HCT116 (cell line): Measurements from ENCODE around the gene APOBEC3B. TPM values are rescaled to one million over a fixed set of nuclear protein-coding genes. Genes with fewer than 3 reads are reported as not detected.
A peak's percentile ranks its signal among the peaks of the same experiment; 100 is the strongest.

Experiments used
- ATAC-seq: fragments of 200-7000 bp; cut with Tn5 transposase; 2 replicates; pipeline ENCODE4 v1.9.1; 2020; ENCODE audit warnings: mild to moderate bottlenecking, moderate library complexity
- BruUV-seq: library from RNA; stranded (reverse); fragments of 400-500 nt; replicated peaks from 2 replicates; lab custom pipeline; 2021; lab: Mats Ljungman, UMichigan
- CTCF ChIA-PET: fragments of 300-600 bp; sonication (Branson Sonifier 250); formaldehyde crosslinking; loops from one replicate; lab custom pipeline; 2021; ENCODE audit warnings: antibody characterized with exemption; lab: Charles Lee
- POLR2A ChIA-PET: fragments of 300-600, 350-600 bp; sonication (Branson Sonifier 250); formaldehyde crosslinking; loops from one replicate; lab custom pipeline; 2021; ENCODE audit warnings: antibody characterized with exemption; lab: Charles Lee
- RAD21 ChIA-PET, 2 experiments: fragments of 300-600 bp; sonication (Branson Sonifier 250); formaldehyde crosslinking; loops; one replicate each; lab custom pipeline; 2023; ENCODE audit warnings: low total read pairs in 2 of 2; ENCODE audit not compliant: uncharacterized antibody in 2 of 2, unreplicated experiment in 2 of 2, low non-redundant PET in 1 of 2; lab: Charles Lee
- DNase-seq: peaks from one replicate; pipeline ENCODE4 v3.0.0-alpha.2; 2010; ENCODE audit warnings: low read depth, low spot score
- H2AFZ ChIP-seq: fragments of 200-600 bp; shearing (Covaris generic), sonication (generic); 2 replicates; pipeline ENCODE4 v1.6.1; 2017; ENCODE audit warnings: low read depth, mixed run types, mixed read lengths, antibody characterized with exemption, low read length; ENCODE audit not compliant: poor library complexity, severe bottlenecking
- H3K27ac ChIP-seq: 2 replicates; pipeline ENCODE4 v1.5.1; 2012; ENCODE audit warnings: low read depth, low read length
- H3K27me3 ChIP-seq: fragments of 200-600 bp; sonication (generic); 2 replicates; pipeline ENCODE4 v1.6.1; 2016; ENCODE audit warnings: mixed run types, low read length, mixed read lengths; ENCODE audit not compliant: insufficient read depth
- H3K36me3 ChIP-seq, 2 experiments: fragments of 200-500 bp in 1 of 2; fragments of 200-600 bp in 1 of 2; sonication (Bioruptor generic) in 1 of 2; sonication (generic) in 1 of 2; 2 replicates each; pipeline versions ENCODE4 v1.5.1 to v1.6.1; 2014 to 2016; ENCODE audit warnings: low read length in 2 of 2, inconsistent platforms in 1 of 2, mixed read lengths in 1 of 2, mixed run types in 1 of 2; ENCODE audit not compliant: insufficient read depth in 2 of 2, control insufficient read depth in 1 of 2
- H3K4me1 ChIP-seq, 2 experiments: fragments of 200-600 bp in 1 of 2; sonication (generic) in 1 of 2; 2 replicates each; pipeline versions ENCODE4 v1.5.1 to v1.6.1; 2012 to 2017; ENCODE audit warnings: low read length in 2 of 2, inconsistent platforms in 1 of 2, mild to moderate bottlenecking in 1 of 2, mixed read lengths in 1 of 2, mixed run types in 1 of 2, moderate library complexity in 1 of 2; ENCODE audit not compliant: insufficient read depth in 2 of 2, control insufficient read depth in 1 of 2
- H3K4me2 ChIP-seq: fragments of 200-600 bp; sonication (generic); 2 replicates; pipeline ENCODE4 v1.6.1; 2017; ENCODE audit warnings: mixed run types, low read length, mixed read lengths
- H3K4me3 ChIP-seq, 2 experiments: fragments of 200-600 bp in 1 of 2; sonication (generic) in 1 of 2; replicated peaks in 1 of 2; 2 replicates each; pipeline ENCODE4 v1.5.1; 2011 to 2016; ENCODE audit warnings: low read length in 2 of 2, control low read depth in 1 of 2, low read depth in 1 of 2, mild to moderate bottlenecking in 1 of 2, mixed read lengths in 1 of 2, mixed run types in 1 of 2
- H3K79me2 ChIP-seq: fragments of 200-600 bp; sonication (generic); 2 replicates; pipeline ENCODE4 v1.6.1; 2017; ENCODE audit warnings: mild to moderate bottlenecking, mixed run types, low read length, moderate library complexity, mixed read lengths; ENCODE audit not compliant: insufficient read depth
- H3K9ac ChIP-seq: fragments of 200-600 bp; sonication (generic); 2 replicates; pipeline ENCODE4 v1.6.1; 2016; ENCODE audit warnings: low read length, mixed read lengths
- H3K9me2 ChIP-seq: fragments of 200-600 bp; sonication (generic), shearing (Covaris generic); 2 replicates; pipeline ENCODE4 v1.6.1; 2017; ENCODE audit warnings: mixed run types, mild to moderate bottlenecking, moderate library complexity; ENCODE audit not compliant: insufficient read depth
- H3K9me3 ChIP-seq, 2 experiments: fragments of 200-500 bp in 1 of 2; fragments of 200-600 bp in 1 of 2; sonication (Bioruptor generic) in 1 of 2; sonication (generic) in 1 of 2; 2 replicates each; pipeline ENCODE4 v1.6.1; 2014 to 2017; ENCODE audit warnings: low read length in 2 of 2, mixed read lengths in 2 of 2, inconsistent platforms in 1 of 2, low read depth in 1 of 2, mild to moderate bottlenecking in 1 of 2, mixed run types in 1 of 2, moderate library complexity in 1 of 2; ENCODE audit not compliant: control insufficient read depth in 1 of 2, insufficient read depth in 1 of 2
- H4K20me1 ChIP-seq: fragments of 200-600 bp; sonication (generic), shearing (Covaris generic); 2 replicates; pipeline ENCODE4 v1.6.1; 2017; ENCODE audit warnings: mixed run types, mild to moderate bottlenecking, moderate library complexity; ENCODE audit not compliant: insufficient read depth
- ATF3 ChIP-seq: IDR thresholded peaks from 2 replicates; pipeline ENCODE4 v1.6.1; 2012
- CBX3 ChIP-seq: IDR thresholded peaks from 2 replicates; pipeline ENCODE4 v1.6.1; 2012; ENCODE audit warnings: low read depth
- CEBPB ChIP-seq: IDR thresholded peaks from 2 replicates; pipeline ENCODE4 v1.6.1; 2012; ENCODE audit warnings: low read depth
- CTCF ChIP-seq, 3 experiments: fragments of 200-600 bp in 1 of 3; sonication (generic) in 1 of 3; IDR thresholded peaks in 2 of 3; conservative IDR thresholded peaks in 1 of 3; 2 replicates each; pipeline ENCODE4 v1.5.1; 2012 to 2017; ENCODE audit warnings: low read depth in 2 of 3, low read length in 2 of 3, antibody characterized with exemption in 1 of 3, borderline replicate concordance in 1 of 3, control low read depth in 1 of 3, mild to moderate bottlenecking in 1 of 3, mixed read lengths in 1 of 3, mixed run types in 1 of 3, moderate library complexity in 1 of 3; ENCODE audit not compliant: insufficient read depth in 1 of 3
- EGR1 ChIP-seq: IDR thresholded peaks from 2 replicates; pipeline ENCODE4 v1.6.1; 2012; ENCODE audit warnings: low read depth
- ELF1 ChIP-seq: IDR thresholded peaks from 2 replicates; pipeline ENCODE4 v1.6.1; 2012; ENCODE audit warnings: low read depth, borderline replicate concordance
- EZH2 ChIP-seq: fragments of 200-600 bp; sonication (generic); IDR thresholded peaks from 2 replicates; pipeline ENCODE4 v1.6.1; 2017; ENCODE audit warnings: antibody characterized with exemption, mixed run types
- EZH2phosphoT487 ChIP-seq: fragments of 200-600 bp; IDR thresholded peaks from 2 replicates; pipeline ENCODE4 v1.6.1; 2018; ENCODE audit warnings: antibody characterized with exemption, borderline replicate concordance
- FOSL1 ChIP-seq: IDR thresholded peaks from 2 replicates; pipeline ENCODE4 v1.6.1; 2012; ENCODE audit warnings: low read depth
- JUND ChIP-seq: IDR thresholded peaks from 2 replicates; pipeline ENCODE4 v1.6.1; 2012
- MAX ChIP-seq: IDR thresholded peaks from 2 replicates; pipeline ENCODE4 v1.6.1; 2012
- POLR2AphosphoS5 ChIP-seq: IDR thresholded peaks from 2 replicates; pipeline ENCODE4 v1.6.1; 2011; ENCODE audit warnings: mild to moderate bottlenecking, low read depth, low read length, moderate library complexity
- RAD21 ChIP-seq: IDR thresholded peaks from 2 replicates; pipeline ENCODE4 v1.6.1; 2012; ENCODE audit warnings: low read depth, mild to moderate bottlenecking
- REST ChIP-seq: IDR thresholded peaks from 2 replicates; pipeline ENCODE4 v1.6.1; 2012; ENCODE audit warnings: low read depth
- SIN3A ChIP-seq: IDR thresholded peaks from 2 replicates; pipeline ENCODE4 v1.6.1; 2012; ENCODE audit warnings: low read depth
- SP1 ChIP-seq: IDR thresholded peaks from 2 replicates; pipeline ENCODE4 v1.6.1; 2012; ENCODE audit warnings: low read depth
- SRF ChIP-seq: IDR thresholded peaks from 2 replicates; pipeline ENCODE4 v1.6.1; 2012; ENCODE audit warnings: low read depth
- TCF7L2 ChIP-seq: IDR thresholded peaks from 2 replicates; pipeline ENCODE4 v1.7.0; 2011; ENCODE audit warnings: borderline replicate concordance, inconsistent platforms; ENCODE audit not compliant: insufficient read depth, insufficient read length; ENCODE audit errors: extremely low read depth
- YY1 ChIP-seq: IDR thresholded peaks from 2 replicates; pipeline ENCODE4 v1.6.1; 2011; ENCODE audit warnings: low read length, low read depth, moderate library complexity, mild to moderate bottlenecking; ENCODE audit not compliant: insufficient replicate concordance; ENCODE audit errors: extremely low read depth
- ZBTB33 ChIP-seq: IDR thresholded peaks from 2 replicates; pipeline ENCODE4 v1.6.1; 2011; ENCODE audit warnings: mild to moderate bottlenecking, low read length, moderate library complexity; ENCODE audit not compliant: insufficient replicate concordance; ENCODE audit errors: extremely low read depth
- ZFX ChIP-seq: fragments of 450-650 bp; IDR thresholded peaks from 2 replicates; pipeline ENCODE4 v1.6.1; 2017
- intact Hi-C: fragments of 100-400 bp; cut with micrococcal nuclease; formaldehyde crosslinking; loops from 2 replicates; pipeline ENCODE4 v1.10.0; 2022
- total RNA-seq: library from RNA; stranded (reverse); gene quantifications from one replicate; pipeline ENCODE4 v1.2.1, GENCODE V29; 2021; ENCODE audit not compliant: unreplicated experiment

APOBEC3B gene
- total RNA-seq, 1 experiment from 2014 or later = 10.3 TPM

GRCh38 chr22:38935023-38935422 is 47.1 kb upstream of the APOBEC3B start:
- Histone ChIP-seq H3K27me3 (no peaks in the 10 kb centered on the region), H3K9ac (no peak overlapping the region), H3K79me2 (no peaks in the 10 kb centered on the region), H3K9me3 (no peaks in the 10 kb centered on the region), H3K4me1 (peaks cover 24 to 26% of the 10 kb centered on the region in 2 experiments), H2AFZ (peak overlapping the region; percentile 48), H3K4me3 (0 out of 4 replicates have a peak overlapping the region, but pooled peaks of 1 of the 2 experiments have one; percentile 15), H4K20me1 (no peaks in the 10 kb centered on the region), H3K9me2 (no peaks in the 10 kb centered on the region), H3K4me2 (peak overlapping the region; percentile 73), H3K36me3 (no peaks in the 10 kb centered on the region), H3K27ac (no peak overlapping the region)
- ATAC-seq (peak; percentile 87), DNase-seq (no peak)
- POLR2A ChIA-PET = no interaction called here
- RAD21 ChIA-PET = interaction anchor here in 1 of 2 experiments (0.6 kb wide), 1 partner anchor 229 kb away, joined by 4 read pairs; the partner anchor contains the start of gene GTPBP1
- CTCF ChIA-PET = interaction anchor here (0.5 to 1.2 kb wide), 2 partner anchors 11 to 65 kb away, joined by 3 to 5 read pairs; no protein-coding TSS in a partner anchor
- intact Hi-C loops = no loop called here
- no TSS peak for BruUV-seq
- no peak for TF ChIP-seq CTCF (IDR thresholded peaks at IDR 0.05 in 2 of 3, conservative IDR thresholded peaks at IDR 0.05 in 1 of 3; ENCODE audit: borderline replicate concordance in 1 of 3, insufficient read depth in 1 of 3, low read depth in 2 of 3, low read length in 2 of 3)
- peak; percentile 80 for TF ChIP-seq TCF7L2
- no peak for TF ChIP-seq RAD21
- no peak for TF ChIP-seq REST
- peak; percentile 77 for TF ChIP-seq CBX3
- TF ChIP-seq EZH2 = no peak
- TF ChIP-seq MAX = peak; percentile 79
- no peak for TF ChIP-seq YY1
- TF ChIP-seq FOSL1 = no peak
- no peak for TF ChIP-seq ELF1
- TF ChIP-seq ATF3 = no peak
- TF ChIP-seq CEBPB = no peak
- TF ChIP-seq ZBTB33 = peak; percentile 51
- TF ChIP-seq SP1 = peak; percentile 73
- no peak for TF ChIP-seq SRF
- no peak for TF ChIP-seq JUND
- no peak for TF ChIP-seq EGR1
- TF ChIP-seq ZFX = no peak
- TF ChIP-seq SIN3A = 0 out of 2 replicates have a peak, but pooled peaks have one; percentile 16
- TF ChIP-seq POLR2AphosphoS5 = peak; percentile 67
- no peak for TF ChIP-seq EZH2phosphoT487
